Kidney glomerular epithelial cell (primary cell): Measurements from ENCODE around the gene ZNF624.
A peak's percentile ranks its signal among the peaks of the same experiment; 100 is the strongest.

ENCODE experiments used
- DNase-seq: peaks from one replicate; lab custom pipeline; 2025; lab: John Stamatoyannopoulos, UW

Gene ZNF624

GRCh38 chr17:16593356-16594102, 60.1 kb downstream of the ZNF624 start:
- DNase-seq: no peak

GRCh38 chr17:16589097-16589969, 64.3 kb downstream of the ZNF624 start:
- peak; percentile 82 for DNase-seq

GRCh38 chr17:16585796-16586195, 67.9 kb downstream of the ZNF624 start:
- no peak for DNase-seq

- peak; percentile 67 for DNase-seq
These were observed 69.2 kb downstream of the ZNF624 start for GRCh38 chr17:16584273-16584995.

GRCh38 chr17:16583781-16584180, 69.9 kb downstream of the ZNF624 start:
- no peak for DNase-seq

GRCh38 chr17:16573466-16573865, 80.2 kb downstream of the ZNF624 start:
- no peak for DNase-seq
